ENCODE measurements around the gene TTC8.
"Not testable (repeated sequence)": the region's sequence is repeated elsewhere in the genome, so short reads cannot be mapped to it uniquely, and the experiment has no call there.

TTC8 gene

GRCh38 chr14:88857861-88858260 lies 33.4 kb downstream of the TTC8 start:
- not testable (repeated sequence) for H3K9me3 ChIP-seq; DNase-seq; H3K4me3 ChIP-seq (ENCODE audit: low read depth, low read length); H3K27me3 ChIP-seq
- Histone ChIP-seq H3K36me3 (peaks cover 88% of the 10 kb centered on the region), H3K4me1 (peaks cover 22% of the 10 kb centered on the region)
- TF ChIP-seq CTCF (IDR thresholded peaks at IDR 0.05; ENCODE audit: low read depth, low read length) = 0 out of 2 replicates have a peak, but pooled peaks have one; percentile 14

GRCh38 chr14:88859118-88859517 lies 34.7 kb downstream of the TTC8 start:
- not testable (repeated sequence) for H3K9me3 ChIP-seq; H3K4me3 ChIP-seq (ENCODE audit: low read depth, low read length); H3K27me3 ChIP-seq; DNase-seq
- Histone ChIP-seq H3K36me3 (peaks cover 93% of the 10 kb centered on the region), H3K4me1 (peaks cover 20% of the 10 kb centered on the region)

- peaks cover 91% of the 10 kb centered on the region for H3K36me3 ChIP-seq
- peaks cover 6% of the 10 kb centered on the region; the same call in 1 of the 2 replicates for H3K4me1 ChIP-seq
- no peaks in the 10 kb centered on the region for H3K27me3 ChIP-seq
- TF ChIP-seq CTCF (IDR thresholded peaks at IDR 0.05; ENCODE audit: low read depth, low read length) = no peak
- DNase-seq = no peak
- no peak overlapping the region for H3K4me3 ChIP-seq (ENCODE audit: low read depth, low read length)
- no peaks in the 10 kb centered on the region for H3K9me3 ChIP-seq
These were observed 38.7 kb downstream of the TTC8 start for GRCh38 chr14:88863167-88863566.

- peaks cover 6% of the 10 kb centered on the region; the same call in 1 of the 2 replicates for H3K4me1 ChIP-seq
- H3K4me3 ChIP-seq (ENCODE audit: low read depth, low read length) = no peak overlapping the region
These were observed 39.7 kb downstream of the TTC8 start for GRCh38 chr14:88864198-88864597.

GRCh38 chr14:88866305-88866704 lies 41.9 kb downstream of the TTC8 start:
- no peaks in the 10 kb centered on the region for H3K9me3 ChIP-seq
- no peak for TF ChIP-seq CTCF (IDR thresholded peaks at IDR 0.05; ENCODE audit: low read depth, low read length)
- no peak for DNase-seq
- H3K4me3 ChIP-seq (ENCODE audit: low read depth, low read length) = no peak overlapping the region
- H3K36me3 ChIP-seq = peaks cover 96% of the 10 kb centered on the region
- no peaks in the 10 kb centered on the region for H3K27me3 ChIP-seq
- H3K4me1 ChIP-seq = peaks cover 8% of the 10 kb centered on the region

More at GRCh38 chr14:88864198-88864597, 39.7 kb downstream of the TTC8 start:
- TF ChIP-seq CTCF (IDR thresholded peaks at IDR 0.05; ENCODE audit: low read depth, low read length) = no peak
- H3K36me3 ChIP-seq = peaks cover 91% of the 10 kb centered on the region
- no peaks in the 10 kb centered on the region for H3K9me3 ChIP-seq
- no peaks in the 10 kb centered on the region for H3K27me3 ChIP-seq
- DNase-seq = no peak

GRCh38 chr14:88868558-88869159 lies 44.2 kb downstream of the TTC8 start:
- TF ChIP-seq CTCF (IDR thresholded peaks at IDR 0.05; ENCODE audit: low read depth, low read length) = peak; percentile 53
- Histone ChIP-seq H3K36me3 (peaks cover 98% of the 10 kb centered on the region), H3K4me1 (peaks cover 9% of the 10 kb centered on the region), H3K4me3 (ENCODE audit: low read depth, low read length) (no peak overlapping the region), H3K27me3 (no peaks in the 10 kb centered on the region), H3K9me3 (no peaks in the 10 kb centered on the region)
- no peak for DNase-seq
